Astrocyte (in vitro differentiated cells and primary cell): ENCODE measurements around the gene GARIN3. TPM values are rescaled to one million over a fixed set of nuclear protein-coding genes. Genes with fewer than 3 reads are reported as not detected.

ENCODE experiments used
- DNase-seq: peaks from one replicate; pipeline ENCODE4 v3.0.0-alpha.2; 2010; ENCODE audit warnings: low read depth
- FAIRE-seq: peaks from 2 replicates; lab custom pipeline; 2011; peaks lifted over from hg19 to GRCh38; lab: Jason Lieb, UNC
- H2AFZ ChIP-seq: 2 replicates; pipeline ENCODE4 v1.6.0; 2012; ENCODE audit warnings: low read depth, low read length, inconsistent platforms
- H3K27ac ChIP-seq: 2 replicates; pipeline ENCODE4 v1.5.1; 2011; ENCODE audit warnings: low read depth, low read length, inconsistent platforms
- H3K27me3 ChIP-seq: 2 replicates; pipeline ENCODE4 v1.6.0; 2011; ENCODE audit warnings: low read length, inconsistent platforms; ENCODE audit not compliant: insufficient read depth
- H3K36me3 ChIP-seq: 2 replicates; pipeline ENCODE4 v1.5.1; 2011; ENCODE audit warnings: low read length, inconsistent platforms; ENCODE audit not compliant: insufficient read depth
- H3K4me1 ChIP-seq: 2 replicates; pipeline ENCODE4 v1.5.1; 2011; ENCODE audit warnings: low read length, inconsistent platforms; ENCODE audit not compliant: insufficient read depth
- H3K4me2 ChIP-seq: 2 replicates; pipeline ENCODE4 v1.6.0; 2012; ENCODE audit warnings: low read length, inconsistent platforms
- H3K4me3 ChIP-seq: 2 replicates; pipeline ENCODE4 v1.5.1; 2011; ENCODE audit warnings: low read depth, mild to moderate bottlenecking, low read length, inconsistent platforms; ENCODE audit not compliant: insufficient read depth
- H3K79me2 ChIP-seq: 2 replicates; pipeline ENCODE4 v1.6.0; 2012; ENCODE audit warnings: mild to moderate bottlenecking, low read length, inconsistent platforms; ENCODE audit not compliant: insufficient read depth
- H3K9ac ChIP-seq: 2 replicates; pipeline ENCODE4 v1.6.0; 2012; ENCODE audit warnings: mild to moderate bottlenecking, low read length, inconsistent platforms
- H3K9me3 ChIP-seq: 2 replicates; pipeline ENCODE4 v1.5.1; 2012; ENCODE audit warnings: low read depth, mild to moderate bottlenecking, low read length, inconsistent platforms; ENCODE audit not compliant: insufficient read depth
- H4K20me1 ChIP-seq: 2 replicates; pipeline ENCODE4 v1.6.0; 2012; ENCODE audit warnings: low read length, inconsistent platforms; ENCODE audit not compliant: insufficient read depth
- H3K27ac Mint-ChIP-seq: one replicate; pipeline ENCODE4 v1.8.0; 2021; ENCODE audit warnings: mild to moderate bottlenecking, mixed read lengths; ENCODE audit not compliant: unreplicated experiment
- H3K27me3 Mint-ChIP-seq: one replicate; pipeline ENCODE4 v1.8.0; 2021; ENCODE audit warnings: low read depth, mixed read lengths; ENCODE audit not compliant: unreplicated experiment
- H3K36me3 Mint-ChIP-seq: one replicate; pipeline ENCODE4 v1.8.0; 2021; ENCODE audit warnings: low read depth, mixed read lengths; ENCODE audit not compliant: unreplicated experiment
- H3K4me1 Mint-ChIP-seq: one replicate; pipeline ENCODE4 v1.8.0; 2021; ENCODE audit warnings: low read depth, mixed read lengths; ENCODE audit not compliant: unreplicated experiment
- H3K4me3 Mint-ChIP-seq: one replicate; pipeline ENCODE4 v1.8.0; 2021; ENCODE audit warnings: mild to moderate bottlenecking, moderate library complexity, mixed read lengths; ENCODE audit not compliant: unreplicated experiment
- H3K9me3 Mint-ChIP-seq: one replicate; pipeline ENCODE4 v1.8.0; 2021; ENCODE audit warnings: mild to moderate bottlenecking, mixed read lengths; ENCODE audit not compliant: unreplicated experiment
- EZH2 ChIP-seq: IDR thresholded peaks from 2 replicates; pipeline ENCODE4 v1.6.1; 2012; ENCODE audit warnings: mild to moderate bottlenecking, low read length, inconsistent platforms; ENCODE audit not compliant: insufficient read depth
- total RNA-seq: library from RNA; stranded (reverse); gene quantifications from 2 replicates; pipeline ENCODE4 v1.2.1, GENCODE V29; 2021
- TF ChIP-seq, protein P1 (sequence below): IDR thresholded peaks from 2 replicates; pipeline ENCODE4 v1.5.1; 2011; ENCODE audit warnings: low read depth, mild to moderate bottlenecking, inconsistent platforms, low read length, moderate library complexity; ENCODE audit not compliant: insufficient read depth

The GARIN3 gene
- total RNA-seq, 1 donor from 2014 or later, result not detected

DNA sequence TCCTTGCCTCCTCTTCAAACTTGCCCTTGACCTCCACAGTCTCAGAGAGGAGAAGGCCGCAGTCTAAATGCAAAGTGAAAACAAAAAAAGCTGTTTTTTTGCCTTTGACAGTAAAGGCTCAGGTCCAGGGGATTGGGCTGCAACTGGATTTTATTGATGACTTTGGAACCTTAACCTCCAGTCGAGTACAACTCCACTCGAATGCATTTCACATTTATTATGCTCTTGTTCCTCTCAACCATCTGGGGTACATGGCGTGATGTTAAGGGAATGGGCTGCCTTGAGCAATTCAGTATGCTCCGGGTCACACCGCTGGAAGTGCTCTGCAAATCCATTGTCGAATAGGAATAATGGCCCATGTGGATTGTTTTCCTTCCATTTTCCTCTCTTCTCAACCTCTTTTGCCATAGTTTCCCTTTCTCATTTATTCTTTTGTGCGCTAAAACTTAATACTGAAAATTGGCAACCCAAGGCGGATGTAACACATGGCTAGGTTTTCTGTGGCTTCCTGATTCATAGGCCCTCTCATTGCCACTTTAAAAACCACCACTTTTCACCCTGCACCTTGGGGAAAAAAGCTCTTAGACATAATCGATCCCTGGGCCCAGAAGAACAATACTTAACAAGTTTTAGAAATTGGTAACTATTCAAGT is 48.9 kb upstream of the GARIN3 start:
- Histone ChIP-seq H3K27ac (no peak overlapping the region), H3K4me3 (no peak overlapping the region), H3K4me2 (no peak overlapping the region), H3K36me3 (no peaks in the 10 kb centered on the region), H2AFZ (no peak overlapping the region), H3K9ac (no peak overlapping the region), H3K9me3 (no peaks in the 10 kb centered on the region), H3K4me1 (peaks cover 4% of the 10 kb centered on the region), H3K27me3 (no peaks in the 10 kb centered on the region), H3K79me2 (no peaks in the 10 kb centered on the region), H4K20me1 (no peaks in the 10 kb centered on the region)
- H3K27me3 Mint-ChIP-seq, result no peaks in the 10 kb centered on the region
- FAIRE-seq (no peak), DNase-seq (no peak)
- no peaks in the 10 kb centered on the region for H3K9me3 Mint-ChIP-seq
- H3K4me1 Mint-ChIP-seq, result peaks cover 12% of the 10 kb centered on the region
- TF ChIP-seq, protein P1, sequence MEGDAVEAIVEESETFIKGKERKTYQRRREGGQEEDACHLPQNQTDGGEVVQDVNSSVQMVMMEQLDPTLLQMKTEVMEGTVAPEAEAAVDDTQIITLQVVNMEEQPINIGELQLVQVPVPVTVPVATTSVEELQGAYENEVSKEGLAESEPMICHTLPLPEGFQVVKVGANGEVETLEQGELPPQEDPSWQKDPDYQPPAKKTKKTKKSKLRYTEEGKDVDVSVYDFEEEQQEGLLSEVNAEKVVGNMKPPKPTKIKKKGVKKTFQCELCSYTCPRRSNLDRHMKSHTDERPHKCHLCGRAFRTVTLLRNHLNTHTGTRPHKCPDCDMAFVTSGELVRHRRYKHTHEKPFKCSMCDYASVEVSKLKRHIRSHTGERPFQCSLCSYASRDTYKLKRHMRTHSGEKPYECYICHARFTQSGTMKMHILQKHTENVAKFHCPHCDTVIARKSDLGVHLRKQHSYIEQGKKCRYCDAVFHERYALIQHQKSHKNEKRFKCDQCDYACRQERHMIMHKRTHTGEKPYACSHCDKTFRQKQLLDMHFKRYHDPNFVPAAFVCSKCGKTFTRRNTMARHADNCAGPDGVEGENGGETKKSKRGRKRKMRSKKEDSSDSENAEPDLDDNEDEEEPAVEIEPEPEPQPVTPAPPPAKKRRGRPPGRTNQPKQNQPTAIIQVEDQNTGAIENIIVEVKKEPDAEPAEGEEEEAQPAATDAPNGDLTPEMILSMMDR, result no peak
- TF ChIP-seq EZH2, result no peak
- no peak overlapping the region for H3K4me3 Mint-ChIP-seq
- H3K27ac Mint-ChIP-seq, result no peak overlapping the region
- no peaks in the 10 kb centered on the region for H3K36me3 Mint-ChIP-seq

DNA sequence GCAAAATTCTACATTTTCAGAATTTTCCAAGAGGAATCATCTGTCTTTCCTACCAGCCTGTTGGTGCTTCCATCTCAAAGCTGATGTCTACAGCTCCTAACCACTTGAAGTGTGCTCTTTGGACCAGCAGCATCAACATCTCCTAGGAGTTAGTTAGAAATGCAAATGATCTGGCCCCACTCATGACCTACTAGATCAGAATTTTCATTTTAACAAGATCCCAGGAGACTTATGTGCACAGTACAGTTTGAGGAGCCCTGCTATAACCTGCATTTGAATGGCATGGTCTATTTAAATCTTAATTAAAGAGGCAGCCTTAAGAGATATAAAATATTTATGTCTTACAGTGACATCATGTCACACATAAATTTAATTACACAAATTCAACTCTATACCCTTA is 48.4 kb upstream of the GARIN3 start:
- Mint-ChIP-seq H3K4me3 (no peak overlapping the region), H3K9me3 (no peaks in the 10 kb centered on the region), H3K4me1 (peaks cover 12% of the 10 kb centered on the region), H3K36me3 (no peaks in the 10 kb centered on the region), H3K27ac (no peak overlapping the region), H3K27me3 (no peaks in the 10 kb centered on the region)
- no peak overlapping the region for H2AFZ ChIP-seq
- H3K27ac ChIP-seq, result no peak overlapping the region
- H3K79me2 ChIP-seq, result no peaks in the 10 kb centered on the region
- peaks cover 4% of the 10 kb centered on the region for H3K4me1 ChIP-seq
- H3K9me3 ChIP-seq, result no peaks in the 10 kb centered on the region
- H3K4me3 ChIP-seq, result no peak overlapping the region
- no peak for DNase-seq
- H3K27me3 ChIP-seq, result no peaks in the 10 kb centered on the region
- FAIRE-seq, result no peak
- H3K9ac ChIP-seq, result no peak overlapping the region
- TF ChIP-seq EZH2, result no peak
- TF ChIP-seq, protein P1, result no peak
- no peaks in the 10 kb centered on the region for H3K36me3 ChIP-seq
- H4K20me1 ChIP-seq, result no peaks in the 10 kb centered on the region
- H3K4me2 ChIP-seq, result no peak overlapping the region

DNA sequence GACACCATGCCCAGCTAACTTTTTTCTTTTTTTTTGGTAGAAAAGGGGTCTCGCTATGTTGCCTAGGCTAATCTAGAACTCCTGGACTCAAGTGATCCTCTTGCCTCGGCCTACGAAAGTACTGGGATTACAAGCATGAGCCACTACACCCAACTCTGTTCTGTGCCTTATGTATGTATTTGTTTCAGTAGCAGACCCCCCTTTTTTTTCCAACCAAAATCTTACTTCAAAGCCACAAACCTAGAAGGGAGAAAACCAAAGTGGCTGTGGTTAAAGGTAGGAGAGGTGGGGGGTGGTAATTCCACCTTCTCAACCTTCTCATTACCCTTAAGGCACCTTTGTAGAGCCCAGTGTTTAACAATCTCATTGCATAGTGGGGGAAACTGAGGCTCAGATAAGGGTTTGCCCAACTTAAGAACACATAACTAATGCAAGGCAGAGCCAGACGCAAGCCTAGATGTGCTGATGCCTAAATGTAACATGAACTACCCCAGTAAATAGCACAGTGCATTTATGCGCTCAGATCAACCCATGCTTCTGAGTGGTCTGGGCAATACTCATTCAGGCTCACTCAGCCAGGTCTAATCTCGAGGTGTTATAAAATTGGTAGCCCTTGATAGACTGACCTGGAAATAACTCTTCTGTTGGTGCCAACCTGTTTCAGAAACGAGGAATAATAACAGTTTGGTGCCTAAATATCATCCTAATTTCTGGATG is 47.6 kb upstream of the GARIN3 start:
- no peaks in the 10 kb centered on the region for H3K36me3 ChIP-seq
- TF ChIP-seq EZH2, result no peak
- TF ChIP-seq, protein P1, result no peak
- peaks cover 12% of the 10 kb centered on the region for H3K4me1 Mint-ChIP-seq
- H3K4me3 Mint-ChIP-seq, result no peak overlapping the region
- FAIRE-seq, result no peak
- no peak overlapping the region for H3K4me2 ChIP-seq
- H3K27me3 Mint-ChIP-seq, result no peaks in the 10 kb centered on the region
- no peak overlapping the region for H3K4me3 ChIP-seq
- no peak overlapping the region for H2AFZ ChIP-seq
- no peaks in the 10 kb centered on the region for H3K9me3 ChIP-seq
- no peaks in the 10 kb centered on the region for H3K79me2 ChIP-seq
- H3K27ac ChIP-seq, result no peak overlapping the region
- no peaks in the 10 kb centered on the region for H3K27me3 ChIP-seq
- peaks cover 4% of the 10 kb centered on the region for H3K4me1 ChIP-seq
- H4K20me1 ChIP-seq, result no peaks in the 10 kb centered on the region
- H3K9ac ChIP-seq, result no peak overlapping the region
- H3K36me3 Mint-ChIP-seq, result no peaks in the 10 kb centered on the region
- H3K27ac Mint-ChIP-seq, result no peak overlapping the region
- no peaks in the 10 kb centered on the region for H3K9me3 Mint-ChIP-seq
- DNase-seq, result no peak
